Measurements from ENCODE around the gene STXBP5.

Gene STXBP5

GRCh38 chr6:147438758-147439528 is 234.7 kb downstream of the STXBP5 start:
- DNase-seq (ENCODE audit: low spot score): no peak
